Adipocyte (in vitro differentiated cells): Measurements from ENCODE around the gene ITFG2.
"Not testable (repeated sequence)": the region's sequence is repeated elsewhere in the genome, so short reads cannot be mapped to it uniquely, and the experiment has no call there.

Experiments used
- DNase-seq: peaks from one replicate; pipeline ENCODE4 v3.0.0-alpha.2; 2015; ENCODE audit warnings: low read depth
- H3K27me3 ChIP-seq: replicated peaks from 2 replicates; pipeline ENCODE4 v1.7.0; 2013; ENCODE audit warnings: mild to moderate bottlenecking, low read length, moderate library complexity; ENCODE audit not compliant: control insufficient read depth, insufficient read depth
- H3K36me3 ChIP-seq: 2 replicates; pipeline ENCODE4 v1.7.0; 2013; ENCODE audit warnings: low read length, mild to moderate bottlenecking, moderate library complexity; ENCODE audit not compliant: control insufficient read depth, insufficient read depth, severe bottlenecking
- H3K4me1 ChIP-seq: 2 replicates; pipeline ENCODE4 v1.7.0; 2013; ENCODE audit warnings: mild to moderate bottlenecking, low read length, moderate library complexity; ENCODE audit not compliant: control insufficient read depth, insufficient read depth
- H3K4me3 ChIP-seq: 2 replicates; pipeline ENCODE4 v1.7.0; 2013; ENCODE audit warnings: mild to moderate bottlenecking, low read length, moderate library complexity
- H3K9ac ChIP-seq: 2 replicates; pipeline ENCODE4 v1.7.0; 2013; ENCODE audit warnings: mild to moderate bottlenecking, low read length, moderate library complexity
- H3K9me3 ChIP-seq: 2 replicates; pipeline ENCODE4 v1.7.0; 2013; ENCODE audit warnings: mild to moderate bottlenecking, low read length, moderate library complexity; ENCODE audit not compliant: control insufficient read depth

The ITFG2 gene

GRCh38 chr12:2812290-2813213 is at the start of gene ITFG2:
Gene ITFG2 (plus strand): TSS chr12:2812668. CDS start chr12:2812761, 93 bp downstream.
- Histone ChIP-seq H3K27me3 (no peaks in the 10 kb centered on the region), H3K36me3 (peaks cover 6% of the 10 kb centered on the region)
- DNase-seq, result peak; percentile 99

DNA sequence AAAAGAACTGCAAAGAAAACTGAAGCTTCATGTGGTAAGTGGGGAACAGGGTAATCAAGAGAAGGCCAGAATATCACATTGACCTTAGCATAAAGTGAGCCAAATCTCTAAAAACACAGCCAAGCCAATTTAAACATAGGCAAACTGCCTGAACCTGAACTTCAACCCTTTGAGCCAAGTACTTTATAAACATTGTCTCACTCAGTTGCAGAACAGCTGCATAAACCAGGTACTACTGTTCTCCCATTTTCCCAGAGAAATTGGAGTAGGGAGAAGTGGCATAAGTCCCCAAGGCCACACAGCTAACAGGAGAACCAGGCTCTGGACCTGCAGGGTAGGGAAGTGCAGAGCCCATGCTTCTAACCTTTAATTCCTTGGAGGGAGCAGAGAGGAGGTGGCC is 48.1 kb upstream of the ITFG2 start:
- Histone ChIP-seq H3K27me3 (peaks cover 34% of the 10 kb centered on the region), H3K9me3 (no peaks in the 10 kb centered on the region), H3K36me3 (no peaks in the 10 kb centered on the region), H3K9ac (no peak overlapping the region), H3K4me3 (no peak overlapping the region), H3K4me1 (no peaks in the 10 kb centered on the region)
- DNase-seq, result no peak

More at GRCh38 chr12:2812290-2813213, at the start of gene ITFG2:
- peaks cover 16% of the 10 kb centered on the region for H3K4me1 ChIP-seq
- H3K9me3 ChIP-seq, result no peaks in the 10 kb centered on the region
- peak within 1 kb of the TSS; percentile 93 for H3K4me3 ChIP-seq
- H3K9ac ChIP-seq, result peak within 1 kb of the TSS; percentile 96

DNA sequence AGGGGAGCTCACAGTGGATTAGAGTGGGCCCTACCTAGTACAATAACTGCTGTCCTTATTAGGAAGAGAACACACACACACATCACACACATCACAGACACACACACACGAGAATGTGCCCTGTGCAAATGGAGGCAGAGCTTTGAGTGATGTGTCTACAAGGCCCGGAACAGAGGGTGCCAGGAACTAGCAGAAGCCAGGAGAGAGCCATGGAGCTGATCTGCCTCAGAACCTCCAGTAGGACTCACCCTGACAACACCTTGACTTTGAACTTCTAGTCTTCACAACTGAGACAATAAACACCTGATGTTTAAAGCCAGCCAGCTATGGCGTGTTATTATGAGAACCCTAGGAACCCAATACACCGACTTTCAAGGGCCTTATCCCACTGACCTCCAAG is 47.4 kb upstream of the ITFG2 start:
- no peaks in the 10 kb centered on the region for H3K4me1 ChIP-seq
- no peaks in the 10 kb centered on the region for H3K36me3 ChIP-seq
- no peak overlapping the region for H3K4me3 ChIP-seq
- H3K27me3 ChIP-seq, result peaks cover 34% of the 10 kb centered on the region
- no peaks in the 10 kb centered on the region for H3K9me3 ChIP-seq
- no peak overlapping the region for H3K9ac ChIP-seq
- no peak for DNase-seq

- Histone ChIP-seq H3K36me3 (no peaks in the 10 kb centered on the region), H3K4me3 (no peak overlapping the region), H3K27me3 (peaks cover 34% of the 10 kb centered on the region), H3K9me3 (no peaks in the 10 kb centered on the region), H3K9ac (no peak overlapping the region), H3K4me1 (no peaks in the 10 kb centered on the region)
- no peak for DNase-seq
Measured at GRCh38 chr12:2765608-2766007, 46.9 kb upstream of the ITFG2 start.

- peaks cover 45% of the 10 kb centered on the region for H3K27me3 ChIP-seq
- no peaks in the 10 kb centered on the region for H3K4me1 ChIP-seq
- no peaks in the 10 kb centered on the region for H3K9me3 ChIP-seq
- H3K9ac ChIP-seq, result no peak overlapping the region
- no peaks in the 10 kb centered on the region for H3K36me3 ChIP-seq
- no peak for DNase-seq
- no peak overlapping the region for H3K4me3 ChIP-seq
Measured at GRCh38 chr12:2768224-2768961, 44.1 kb upstream of the ITFG2 start.

DNA sequence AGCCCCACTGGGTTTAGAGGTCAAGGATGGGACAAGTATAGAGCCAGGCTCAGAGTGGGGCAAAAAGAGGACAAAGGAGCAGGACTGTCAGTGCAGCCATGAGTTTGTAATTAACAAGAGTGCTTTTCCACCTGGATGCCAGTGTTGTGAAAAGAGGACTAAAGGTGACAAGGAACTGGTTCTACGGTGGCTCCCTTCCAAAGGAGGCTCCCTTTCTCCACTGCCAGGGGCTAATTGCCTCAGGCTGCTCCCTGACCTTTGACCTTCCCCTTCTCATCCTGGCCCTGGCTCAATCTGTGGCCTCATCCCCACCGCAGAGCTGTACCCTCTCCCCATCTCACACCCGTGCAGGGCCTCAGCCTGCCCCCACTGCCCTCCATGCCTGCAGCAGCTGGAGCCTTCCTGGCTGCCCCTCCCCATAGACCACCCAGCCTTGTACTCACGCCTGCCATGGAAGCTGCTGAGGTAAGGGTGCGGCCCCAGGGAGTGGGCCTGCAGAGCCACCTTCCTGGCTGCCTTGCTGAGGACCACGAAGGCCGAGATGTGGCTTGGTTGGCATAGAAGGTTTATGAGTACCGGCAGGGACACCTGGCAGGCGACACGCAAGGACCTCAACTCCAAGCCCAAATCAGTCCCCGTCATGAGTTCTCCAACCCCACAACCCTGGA is 42.5 kb upstream of the ITFG2 start:
- H3K9me3 ChIP-seq, result no peaks in the 10 kb centered on the region
- H3K36me3 ChIP-seq, result no peaks in the 10 kb centered on the region
- H3K27me3 ChIP-seq, result peaks cover 47% of the 10 kb centered on the region
- H3K4me3 ChIP-seq, result no peak overlapping the region
- DNase-seq, result no peak
- no peaks in the 10 kb centered on the region for H3K4me1 ChIP-seq
- H3K9ac ChIP-seq, result no peak overlapping the region

DNA sequence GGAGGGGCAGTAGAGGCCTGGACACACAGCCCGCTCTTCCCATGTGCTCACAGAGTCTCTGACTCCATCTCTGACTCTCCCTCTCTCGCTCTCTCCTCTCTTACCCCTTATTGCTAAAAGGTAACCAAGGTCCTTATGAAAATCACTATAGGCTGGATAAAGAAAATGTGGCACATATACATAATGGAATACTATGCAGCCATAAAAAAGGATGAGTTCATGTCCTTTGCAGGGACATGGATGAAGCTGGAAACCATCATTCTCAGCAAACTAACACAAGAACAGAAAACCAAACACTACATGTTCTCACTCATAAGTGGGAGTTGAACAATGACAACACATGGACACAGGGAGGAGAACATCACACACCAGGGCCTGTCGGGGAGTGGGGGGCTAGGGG is 41.9 kb upstream of the ITFG2 start:
- H3K4me3 ChIP-seq, H3K4me1 ChIP-seq, DNase-seq, H3K9ac ChIP-seq, H3K36me3 ChIP-seq, H3K9me3 ChIP-seq: not testable (repeated sequence)
- peaks cover 49% of the 10 kb centered on the region for H3K27me3 ChIP-seq

GRCh38 chr12:2772370-2772769 is 40.1 kb upstream of the ITFG2 start:
- Histone ChIP-seq H3K9me3 (no peaks in the 10 kb centered on the region), H3K36me3 (no peaks in the 10 kb centered on the region), H3K27me3 (peaks cover 58% of the 10 kb centered on the region), H3K4me1 (no peaks in the 10 kb centered on the region), H3K4me3 (no peak overlapping the region), H3K9ac (no peak overlapping the region)
- DNase-seq, result no peak

- Histone ChIP-seq H3K4me3 (no peak overlapping the region), H3K27me3 (peaks cover 61% of the 10 kb centered on the region), H3K4me1 (no peaks in the 10 kb centered on the region), H3K36me3 (no peaks in the 10 kb centered on the region), H3K9me3 (no peaks in the 10 kb centered on the region), H3K9ac (no peak overlapping the region)
- no peak for DNase-seq
Measured at GRCh38 chr12:2773199-2773875, 39.1 kb upstream of the ITFG2 start.

- DNase-seq, result no peak
- no peaks in the 10 kb centered on the region for H3K36me3 ChIP-seq
- no peaks in the 10 kb centered on the region for H3K9me3 ChIP-seq
- H3K4me3 ChIP-seq, result no peak overlapping the region
- peaks cover 58% of the 10 kb centered on the region for H3K27me3 ChIP-seq
- H3K4me1 ChIP-seq, result no peaks in the 10 kb centered on the region
- no peak overlapping the region for H3K9ac ChIP-seq
Measured at GRCh38 chr12:2775431-2775830, 37.0 kb upstream of the ITFG2 start.
